B cell (primary cell): ENCODE data around the gene FRMD4A. TPM values are rescaled to one million over a fixed set of nuclear protein-coding genes. Genes with fewer than 3 reads are reported as not detected.

ENCODE experiments used
- ATAC-seq: fragments of 200-7000 bp; cut with Tn5 transposase; one replicate; pipeline ENCODE4 v1.10.0; 2021; ENCODE audit warnings: low read depth, mild to moderate bottlenecking, moderate number of reproducible peaks, moderate library complexity
- CTCF ChIA-PET: fragments of 350-600 bp; sonication (Branson Sonifier 250); formaldehyde crosslinking; loops from one replicate; lab custom pipeline; 2021; ENCODE audit warnings: antibody characterized with exemption, inconsistent platforms; lab: Charles Lee
- POLR2A ChIA-PET: fragments of 350-600 bp; sonication (Branson Sonifier 250); formaldehyde crosslinking; loops from one replicate; lab custom pipeline; 2021; ENCODE audit warnings: antibody characterized with exemption; lab: Charles Lee
- DNase-seq: peaks from one replicate; pipeline ENCODE4 v3.0.0; 2013
- H2AFZ ChIP-seq: 2 replicates; pipeline ENCODE4 v1.6.1; 2012; ENCODE audit warnings: mild to moderate bottlenecking, low read depth, low read length; ENCODE audit not compliant: insufficient read depth, poor library complexity, severe bottlenecking
- H3K27ac ChIP-seq, 2 donors: 1 replicate in 1 of 2; 2 replicates in 1 of 2; pipeline ENCODE4 v1.5.1; 2012 to 2013; ENCODE audit warnings: low read length in 2 of 2, mild to moderate bottlenecking in 2 of 2, moderate library complexity in 1 of 2
- H3K27me3 ChIP-seq, 4 experiments: fragments of 200-600 bp in 1 of 4; sonication (generic) in 1 of 4; replicated peaks in 1 of 4; 1 replicate in 2 of 4; 2 replicates in 2 of 4; pipeline versions ENCODE4 v1.6.1 to v1.7.0; 2013 to 2016; ENCODE audit warnings: low read length in 3 of 4, mild to moderate bottlenecking in 2 of 4, mixed read lengths in 1 of 4, moderate library complexity in 1 of 4; ENCODE audit not compliant: insufficient read depth in 4 of 4, control insufficient read depth in 3 of 4; ENCODE audit errors: control extremely low read depth in 1 of 4
- H3K36me3 ChIP-seq, 2 experiments: replicated peaks in 1 of 2; 1 replicate in 1 of 2; 2 replicates in 1 of 2; pipeline versions ENCODE4 v1.6.1 to v1.7.1; 2013; ENCODE audit warnings: low read length in 1 of 2; ENCODE audit not compliant: insufficient read depth in 2 of 2, control insufficient read depth in 1 of 2; ENCODE audit errors: control extremely low read depth in 1 of 2, extremely low read depth in 1 of 2
- H3K4me1 ChIP-seq, 2 donors: fragments of 200-600 bp in 1 of 2; sonication (generic) in 1 of 2; 1 replicate in 1 of 2; 2 replicates in 1 of 2; pipeline versions ENCODE4 v1.5.1 to v1.6.1; 2013 to 2017; ENCODE audit warnings: low read length in 2 of 2; ENCODE audit not compliant: control insufficient read depth in 2 of 2, insufficient read depth in 2 of 2
- H3K4me2 ChIP-seq: replicated peaks from 2 replicates; pipeline ENCODE3; 2012; ENCODE audit warnings: mild to moderate bottlenecking, low read depth, low read length; ENCODE audit not compliant: poor library complexity, severe bottlenecking
- H3K4me3 ChIP-seq, 5 experiments: fragments of 200-600 bp in 1 of 5; sonication (generic) in 1 of 5; 1 replicate in 3 of 5; 2 replicates in 2 of 5; pipeline versions ENCODE4 v1.5.1 to v1.7.0; 2011 to 2016; ENCODE audit warnings: low read length in 4 of 5, mild to moderate bottlenecking in 4 of 5, low read depth in 2 of 5, control low read depth in 1 of 5, moderate library complexity in 1 of 5; ENCODE audit not compliant: insufficient read depth in 1 of 5; ENCODE audit errors: control extremely low read depth in 1 of 5, extremely low read depth in 1 of 5
- H3K79me2 ChIP-seq: fragments of 200-600 bp; sonication (generic); one replicate; pipeline ENCODE4 v1.6.0; 2016; ENCODE audit warnings: low read length; ENCODE audit not compliant: control insufficient read depth, insufficient read depth
- H3K9ac ChIP-seq: fragments of 200-600 bp; sonication (generic); 2 replicates; pipeline ENCODE4 v1.6.1; 2017; ENCODE audit warnings: mild to moderate bottlenecking, low read length, moderate library complexity
- H3K9me3 ChIP-seq, 3 donors: one replicate each; pipeline versions ENCODE4 v1.6.1 to v1.7.1; 2013; ENCODE audit warnings: low read length in 2 of 3; ENCODE audit not compliant: control insufficient read depth in 2 of 3, insufficient read depth in 1 of 3; ENCODE audit errors: control extremely low read depth in 1 of 3
- H4K20me1 ChIP-seq: 2 replicates; pipeline ENCODE4 v1.6.0; 2012; ENCODE audit warnings: mild to moderate bottlenecking, low read length; ENCODE audit not compliant: insufficient read depth, control insufficient read depth, poor library complexity, severe bottlenecking
- H3K27ac Mint-ChIP-seq: one replicate; pipeline ENCODE4 v1.8.0; 2021; ENCODE audit warnings: mixed read lengths
- H3K27me3 Mint-ChIP-seq: one replicate; pipeline ENCODE4 v1.8.0; 2021; ENCODE audit warnings: mixed read lengths
- H3K4me1 Mint-ChIP-seq: one replicate; pipeline ENCODE4 v1.8.0; 2021; ENCODE audit warnings: mixed read lengths
- H3K4me3 Mint-ChIP-seq: one replicate; pipeline ENCODE4 v1.8.0; 2021; ENCODE audit warnings: mixed read lengths
- H3K9me3 Mint-ChIP-seq: one replicate; pipeline ENCODE4 v1.8.0; 2022; ENCODE audit warnings: mixed read lengths; ENCODE audit not compliant: insufficient read depth
- EZH2 ChIP-seq: IDR thresholded peaks from 2 replicates; pipeline ENCODE4 v1.6.1; 2012; ENCODE audit warnings: borderline replicate concordance, low read depth, mild to moderate bottlenecking, moderate library complexity, low read length; ENCODE audit not compliant: insufficient read depth, poor library complexity, severe bottlenecking
- WGBS: methylation state at CpG from one replicate; pipeline ENCODE4 v1.1.5; 2013; ENCODE audit warnings: missing lambda C conversion rate; ENCODE audit not compliant: insufficient coverage; 5-methylcytosine and 5-hydroxymethylcytosine counted together
- intact Hi-C: fragments of 100-400 bp; cut with micrococcal nuclease; formaldehyde crosslinking; loops from one replicate; pipeline ENCODE4 v1.10.0; 2022
- polyA plus RNA-seq: library from polyadenylated mRNA; depleted of rRNA; stranded (reverse); fragments of >200 nt; gene quantifications from 2 replicates; pipeline ENCODE4 v1.2.3, GENCODE V29; 2012
- total RNA-seq, 2 donors: library from RNA; stranded (reverse); fragments of 120-200 nt in 1 of 2; gene quantifications; 1 replicate in 1 of 2; 2 replicates in 1 of 2; pipeline versions ENCODE4 v1.2.3 to v1.2.4, GENCODE V29; 2013 to 2022
- TF ChIP-seq, protein P1 (sequence below): fragments of 200-600 bp; IDR thresholded peaks from one replicate; pipeline ENCODE4 v1.8.0; 2022; ENCODE audit warnings: antibody characterized with exemption, mild to moderate bottlenecking

Gene FRMD4A
- total and polyA plus RNA-seq, 2 donors (not counting 1 experiment from before 2014, with no cell fraction given): 0.76 to 3.4 TPM

GRCh38 chr10:13803566-13804554 is 526.9 kb downstream of the FRMD4A start:
- Histone ChIP-seq H3K4me3 (no peak overlapping the region), H3K9me3 (peaks cover 0 to 3% (median 0%) of the 10 kb centered on the region in 3 donors), H3K4me2 (no peak overlapping the region), H3K27ac (no peak overlapping the region), H3K4me1 (peaks cover 10 to 11% of the 10 kb centered on the region in 2 donors), H3K27me3 (no peaks in the 10 kb centered on the region), H3K36me3 (no peaks in the 10 kb centered on the region), H2AFZ (no peak overlapping the region), H3K79me2 (no peaks in the 10 kb centered on the region), H4K20me1 (no peaks in the 10 kb centered on the region), H3K9ac (no peak overlapping the region)
- no peak overlapping the region for H3K27ac Mint-ChIP-seq
- WGBS: 96% methylated on average over 8 of the region's 18 CpGs
- intact Hi-C loops: no loop called here
- peaks cover 8% of the 10 kb centered on the region for H3K27me3 Mint-ChIP-seq
- DNase-seq: no peak
- H3K9me3 Mint-ChIP-seq: no peaks in the 10 kb centered on the region
- no peak overlapping the region for H3K4me3 Mint-ChIP-seq
- ATAC-seq: no peak
- POLR2A ChIA-PET: no interaction called here
- CTCF ChIA-PET: interaction anchor here (1.1 kb wide), 1 partner anchor 9 kb away, joined by 3 read pairs; no protein-coding TSS in a partner anchor
- H3K4me1 Mint-ChIP-seq: peaks cover 19% of the 10 kb centered on the region
- no peak for TF ChIP-seq EZH2

DNA sequence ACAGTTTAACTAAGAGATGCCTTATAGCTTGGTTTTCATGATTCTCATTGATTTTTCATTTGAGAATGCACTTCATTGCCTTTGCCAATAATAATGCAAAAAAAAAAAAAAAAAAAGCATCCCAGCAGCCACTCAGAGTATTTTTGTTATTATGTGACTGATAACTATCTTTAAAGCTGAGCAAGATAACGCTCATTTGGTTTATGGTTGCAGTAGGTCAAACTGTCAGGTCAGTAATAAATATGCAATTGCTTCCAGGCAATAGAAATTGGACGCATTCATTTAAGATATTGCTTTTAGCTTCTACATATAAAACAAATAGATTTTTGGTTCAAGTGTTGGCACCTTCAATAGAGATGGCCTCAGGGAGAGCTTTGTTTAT is 528.8 kb downstream of the FRMD4A start:
- CTCF ChIA-PET: no interaction called here
- intact Hi-C loops: no loop called here
- no CpG with 5 or more reads among the region's 2 CpGs for WGBS

More for the DNA sequence above, 528.8 kb downstream of the FRMD4A start:
- Histone ChIP-seq H3K79me2 (no peaks in the 10 kb centered on the region), H3K9ac (no peak overlapping the region), H2AFZ (no peak overlapping the region), H3K9me3 (peaks cover 0 to 4% (median 0%) of the 10 kb centered on the region in 3 donors), H3K4me3 (no peak overlapping the region), H3K36me3 (no peaks in the 10 kb centered on the region), H3K27me3 (no peaks in the 10 kb centered on the region), H4K20me1 (no peaks in the 10 kb centered on the region), H3K4me2 (no peak overlapping the region), H3K4me1 (peaks cover 6 to 10% of the 10 kb centered on the region in 2 donors), H3K27ac (no peak overlapping the region)
- TF ChIP-seq, protein P1, sequence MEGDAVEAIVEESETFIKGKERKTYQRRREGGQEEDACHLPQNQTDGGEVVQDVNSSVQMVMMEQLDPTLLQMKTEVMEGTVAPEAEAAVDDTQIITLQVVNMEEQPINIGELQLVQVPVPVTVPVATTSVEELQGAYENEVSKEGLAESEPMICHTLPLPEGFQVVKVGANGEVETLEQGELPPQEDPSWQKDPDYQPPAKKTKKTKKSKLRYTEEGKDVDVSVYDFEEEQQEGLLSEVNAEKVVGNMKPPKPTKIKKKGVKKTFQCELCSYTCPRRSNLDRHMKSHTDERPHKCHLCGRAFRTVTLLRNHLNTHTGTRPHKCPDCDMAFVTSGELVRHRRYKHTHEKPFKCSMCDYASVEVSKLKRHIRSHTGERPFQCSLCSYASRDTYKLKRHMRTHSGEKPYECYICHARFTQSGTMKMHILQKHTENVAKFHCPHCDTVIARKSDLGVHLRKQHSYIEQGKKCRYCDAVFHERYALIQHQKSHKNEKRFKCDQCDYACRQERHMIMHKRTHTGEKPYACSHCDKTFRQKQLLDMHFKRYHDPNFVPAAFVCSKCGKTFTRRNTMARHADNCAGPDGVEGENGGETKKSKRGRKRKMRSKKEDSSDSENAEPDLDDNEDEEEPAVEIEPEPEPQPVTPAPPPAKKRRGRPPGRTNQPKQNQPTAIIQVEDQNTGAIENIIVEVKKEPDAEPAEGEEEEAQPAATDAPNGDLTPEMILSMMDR: no peak
- TF ChIP-seq EZH2: no peak
- Mint-ChIP-seq H3K27ac (no peak overlapping the region), H3K27me3 (peaks cover 8% of the 10 kb centered on the region), H3K4me1 (peaks cover 19% of the 10 kb centered on the region), H3K4me3 (no peak overlapping the region), H3K9me3 (no peaks in the 10 kb centered on the region)
- POLR2A ChIA-PET: interaction anchor here (0.6 kb wide), 1 partner anchor 22 kb away, joined by 9 read pairs; no protein-coding TSS in a partner anchor
- ATAC-seq (no peak), DNase-seq (no peak)
